Breast epithelium (tissue), 3 donors: Measurements from ENCODE around the gene INKA1.

ENCODE experiments used
- POLR2A ChIP-seq: fragments of 450-650 bp; IDR thresholded peaks from one replicate; pipeline ENCODE4 v1.6.1; 2016; ENCODE audit warnings: antibody characterized with exemption, mild to moderate bottlenecking, moderate library complexity
- TF ChIP-seq, protein P1 (sequence below), 3 donors: fragments of 450-650 bp; IDR thresholded peaks; one replicate each; pipeline ENCODE4 v1.5.1; 2016 to 2017; ENCODE audit warnings: antibody characterized with exemption in 3 of 3, mild to moderate bottlenecking in 3 of 3, moderate library complexity in 3 of 3

DNA sequence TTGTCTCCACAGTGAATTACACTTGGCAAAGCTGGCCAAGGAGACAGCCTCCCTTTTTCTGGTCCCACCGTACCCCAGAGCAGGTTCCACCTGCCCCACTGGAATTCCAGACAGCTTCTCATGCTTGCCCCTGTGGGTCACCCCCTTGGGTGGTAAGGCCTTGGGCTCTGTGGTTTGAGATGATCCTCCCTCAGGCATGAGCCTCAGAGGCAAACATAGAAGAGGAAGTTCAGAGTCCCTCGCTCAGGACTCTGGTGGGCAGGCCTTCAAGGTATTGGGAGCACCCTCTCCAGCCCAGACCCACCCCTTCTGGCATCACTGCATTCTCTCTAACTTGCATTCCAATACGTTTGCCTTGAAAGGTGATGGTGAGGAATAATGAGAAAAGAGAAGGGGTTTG is 28.3 kb downstream of the INKA1 start:
- TF ChIP-seq, protein P1, sequence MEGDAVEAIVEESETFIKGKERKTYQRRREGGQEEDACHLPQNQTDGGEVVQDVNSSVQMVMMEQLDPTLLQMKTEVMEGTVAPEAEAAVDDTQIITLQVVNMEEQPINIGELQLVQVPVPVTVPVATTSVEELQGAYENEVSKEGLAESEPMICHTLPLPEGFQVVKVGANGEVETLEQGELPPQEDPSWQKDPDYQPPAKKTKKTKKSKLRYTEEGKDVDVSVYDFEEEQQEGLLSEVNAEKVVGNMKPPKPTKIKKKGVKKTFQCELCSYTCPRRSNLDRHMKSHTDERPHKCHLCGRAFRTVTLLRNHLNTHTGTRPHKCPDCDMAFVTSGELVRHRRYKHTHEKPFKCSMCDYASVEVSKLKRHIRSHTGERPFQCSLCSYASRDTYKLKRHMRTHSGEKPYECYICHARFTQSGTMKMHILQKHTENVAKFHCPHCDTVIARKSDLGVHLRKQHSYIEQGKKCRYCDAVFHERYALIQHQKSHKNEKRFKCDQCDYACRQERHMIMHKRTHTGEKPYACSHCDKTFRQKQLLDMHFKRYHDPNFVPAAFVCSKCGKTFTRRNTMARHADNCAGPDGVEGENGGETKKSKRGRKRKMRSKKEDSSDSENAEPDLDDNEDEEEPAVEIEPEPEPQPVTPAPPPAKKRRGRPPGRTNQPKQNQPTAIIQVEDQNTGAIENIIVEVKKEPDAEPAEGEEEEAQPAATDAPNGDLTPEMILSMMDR (IDR thresholded peaks at IDR 0.05) = no peak
- no peak for TF ChIP-seq POLR2A
